Activated CD4-positive, alpha-beta T cell treated with anti-CD3 and anti-CD28 coated beads for 36 hours (primary cell): ENCODE measurements around the gene NR2E1. TPM values are rescaled to one million over a fixed set of nuclear protein-coding genes. Genes with fewer than 3 reads are reported as not detected.

Experiments used
- ATAC-seq: fragments of 200-7000 bp; cut with Tn5 transposase; one replicate; pipeline ENCODE4 v1.10.0; 2021; ENCODE audit warnings: mild to moderate bottlenecking, moderate library complexity
- CTCF ChIA-PET: fragments of 350-600 bp; sonication (Branson Sonifier 250); formaldehyde crosslinking; loops from one replicate; lab custom pipeline; 2021; ENCODE audit warnings: antibody characterized with exemption; lab: Charles Lee
- POLR2A ChIA-PET: fragments of 350-600 bp; sonication (Branson Sonifier 250); formaldehyde crosslinking; loops from one replicate; lab custom pipeline; 2021; ENCODE audit warnings: antibody characterized with exemption, inconsistent platforms; lab: Charles Lee
- DNase-seq: peaks from one replicate; pipeline ENCODE4 v3.0.0-alpha.2; 2020
- H3K27ac Mint-ChIP-seq: one replicate; pipeline ENCODE4 v1.8.0; 2021; ENCODE audit warnings: mixed read lengths
- H3K27me3 Mint-ChIP-seq: one replicate; pipeline ENCODE4 v1.8.0; 2021; ENCODE audit warnings: mixed read lengths
- H3K36me3 Mint-ChIP-seq: one replicate; pipeline ENCODE4 v1.8.0; 2021; ENCODE audit warnings: low read depth, mixed read lengths
- H3K4me1 Mint-ChIP-seq: one replicate; pipeline ENCODE4 v1.8.0; 2021; ENCODE audit warnings: mixed read lengths
- H3K4me3 Mint-ChIP-seq: one replicate; pipeline ENCODE4 v1.8.0; 2021; ENCODE audit warnings: mild to moderate bottlenecking, moderate library complexity, mixed read lengths
- H3K9me3 Mint-ChIP-seq: one replicate; pipeline ENCODE4 v1.8.0; 2021; ENCODE audit warnings: low read depth, mixed read lengths
- intact Hi-C, 2 experiments: fragments of 100-400 bp; cut with DNase I in 1 of 2; cut with micrococcal nuclease in 1 of 2; formaldehyde crosslinking; loops; one replicate each; pipeline versions ENCODE4 v1.14.2 to v1.15.1; 2022 to 2024; cut with DNase I, micrococcal nuclease
- total RNA-seq, 2 experiments: library from RNA; stranded (reverse); gene quantifications; one replicate each; pipeline ENCODE4 v1.2.3, GENCODE V29; 2021

The NR2E1 gene
- total RNA-seq, 2 experiments from 2014 or later: not detected

- Mint-ChIP-seq H3K4me1 (peaks cover 13% of the 10 kb centered on the region), H3K27ac (no peak overlapping the region), H3K27me3 (peaks cover 66% of the 10 kb centered on the region), H3K9me3 (no peaks in the 10 kb centered on the region), H3K36me3 (no peaks in the 10 kb centered on the region), H3K4me3 (no peak overlapping the region)
- ChIA-PET CTCF (interaction anchor here (1.1 kb wide), 2 partner anchors 13 to 59 kb away, joined by 3 to 4 read pairs; no protein-coding TSS in a partner anchor), POLR2A (no interaction called here)
- intact Hi-C loops: loop anchor here in 1 of 2 experiments (2.0 kb wide), 2 partner anchors 18 to 38 kb away; no protein-coding TSS in a partner anchor
- DNase-seq (no peak), ATAC-seq (no peak)
Observed at GRCh38 chr6:108156938-108157233, 8.9 kb upstream of the NR2E1 start.

GRCh38 chr6:108157234-108157980 lies 8.4 kb upstream of the NR2E1 start:
- ChIA-PET CTCF (interaction anchor here (0.7 kb wide), 1 partner anchor 77 kb away, joined by 3 read pairs; no protein-coding TSS in a partner anchor), POLR2A (no interaction called here)
- H3K4me3 Mint-ChIP-seq: no peak overlapping the region
- DNase-seq (no peak), ATAC-seq (no peak)
- peaks cover 69% of the 10 kb centered on the region for H3K27me3 Mint-ChIP-seq
- H3K9me3 Mint-ChIP-seq: no peaks in the 10 kb centered on the region
- H3K4me1 Mint-ChIP-seq: peaks cover 13% of the 10 kb centered on the region
- H3K27ac Mint-ChIP-seq: no peak overlapping the region
- intact Hi-C loops: loop anchor here in 1 of 2 experiments (2.0 kb wide), 2 partner anchors 17 to 39 kb away; no protein-coding TSS in a partner anchor
- no peaks in the 10 kb centered on the region for H3K36me3 Mint-ChIP-seq

GRCh38 chr6:108157981-108158525 lies 7.8 kb upstream of the NR2E1 start:
- ChIA-PET CTCF (interaction anchor here (0.5 to 1.8 kb wide), 4 partner anchors 10 to 111 kb away, joined by 3 to 8 read pairs (median 3); no protein-coding TSS in a partner anchor), POLR2A (interaction anchor here (0.9 kb wide), 1 partner anchor 10 kb away, joined by 3 read pairs; no protein-coding TSS in a partner anchor)
- H3K9me3 Mint-ChIP-seq: no peaks in the 10 kb centered on the region
- ATAC-seq: no peak
- H3K4me3 Mint-ChIP-seq: peak overlapping the region; percentile 62
- H3K27me3 Mint-ChIP-seq: peaks cover 74% of the 10 kb centered on the region
- intact Hi-C loops: loop anchor here in 1 of 2 experiments (1.0 to 2.0 kb wide), 3 partner anchors 9 to 39 kb away; no protein-coding TSS in a partner anchor
- H3K4me1 Mint-ChIP-seq: peaks cover 13% of the 10 kb centered on the region
- H3K27ac Mint-ChIP-seq: peak overlapping the region; percentile 55
- H3K36me3 Mint-ChIP-seq: no peaks in the 10 kb centered on the region
- no peak for DNase-seq

GRCh38 chr6:108159981-108160380 lies 5.8 kb upstream of the NR2E1 start:
- no peak for DNase-seq
- ATAC-seq: no peak
- intact Hi-C loops: no loop called here
- ChIA-PET POLR2A (no interaction called here), CTCF (interaction anchor here (0.7 to 1.8 kb wide), 5 partner anchors 8 to 382 kb away, joined by 3 to 8 read pairs (median 3); no protein-coding TSS in a partner anchor)
- Mint-ChIP-seq H3K9me3 (no peaks in the 10 kb centered on the region), H3K27me3 (peaks cover 81% of the 10 kb centered on the region), H3K36me3 (no peaks in the 10 kb centered on the region), H3K4me3 (no peak overlapping the region), H3K4me1 (peaks cover 13% of the 10 kb centered on the region), H3K27ac (no peak overlapping the region)

GRCh38 chr6:108161724-108162282 lies 4.0 kb upstream of the NR2E1 start:
- no peak overlapping the region for H3K27ac Mint-ChIP-seq
- H3K4me1 Mint-ChIP-seq: peaks cover 20% of the 10 kb centered on the region
- intact Hi-C loops: no loop called here
- no peak overlapping the region for H3K4me3 Mint-ChIP-seq
- no peaks in the 10 kb centered on the region for H3K36me3 Mint-ChIP-seq
- peaks cover 81% of the 10 kb centered on the region for H3K27me3 Mint-ChIP-seq
- no peak for DNase-seq
- no peak for ATAC-seq
- ChIA-PET POLR2A (no interaction called here), CTCF (interaction anchor here (0.8 to 1.3 kb wide), 6 partner anchors 7 to 331 kb away, joined by 3 to 6 read pairs (median 4); no protein-coding TSS in a partner anchor)
- no peaks in the 10 kb centered on the region for H3K9me3 Mint-ChIP-seq

- Mint-ChIP-seq H3K4me3 (no peak overlapping the region), H3K27me3 (peaks cover 85% of the 10 kb centered on the region), H3K36me3 (no peaks in the 10 kb centered on the region), H3K9me3 (no peaks in the 10 kb centered on the region), H3K27ac (no peak overlapping the region), H3K4me1 (peaks cover 27% of the 10 kb centered on the region)
- ChIA-PET CTCF (interaction anchor here (0.6 to 1.7 kb wide), 5 partner anchors 13 to 533 kb away, joined by 3 to 5 read pairs (median 3); no protein-coding TSS in a partner anchor), POLR2A (no interaction called here)
- intact Hi-C loops: no loop called here
- DNase-seq (no peak), ATAC-seq (peak; percentile 71)
Observed at GRCh38 chr6:108163267-108163643, 2.6 kb upstream of the NR2E1 start.

- ATAC-seq (no peak), DNase-seq (no peak)
- intact Hi-C loops: no loop called here
- Mint-ChIP-seq H3K4me1 (peaks cover 25% of the 10 kb centered on the region), H3K27ac (no peak overlapping the region), H3K27me3 (peaks cover 81% of the 10 kb centered on the region), H3K4me3 (no peak overlapping the region), H3K9me3 (no peaks in the 10 kb centered on the region), H3K36me3 (no peaks in the 10 kb centered on the region)
- POLR2A ChIA-PET: interaction anchor here (1.1 kb wide), 1 partner anchor 47 kb away, joined by 3 read pairs; no protein-coding TSS in a partner anchor
- CTCF ChIA-PET: interaction anchor here (0.7 to 1.7 kb wide), 3 partner anchors 12 to 534 kb away, joined by 3 to 5 read pairs (median 3); no protein-coding TSS in a partner anchor
Observed at GRCh38 chr6:108163644-108164542, 1.9 kb upstream of the NR2E1 start.

- Mint-ChIP-seq H3K36me3 (no peaks in the 10 kb centered on the region), H3K4me1 (peaks cover 30% of the 10 kb centered on the region), H3K27ac (no peak overlapping the region), H3K4me3 (no peak overlapping the region), H3K9me3 (no peaks in the 10 kb centered on the region), H3K27me3 (peaks cover 85% of the 10 kb centered on the region)
- POLR2A ChIA-PET: interaction anchor here (1.1 kb wide), 1 partner anchor 47 kb away, joined by 3 read pairs; no protein-coding TSS in a partner anchor
- intact Hi-C loops: no loop called here
- CTCF ChIA-PET: interaction anchor here (1.4 to 1.7 kb wide), 2 partner anchors 11 to 327 kb away, joined by 3 to 5 read pairs; no protein-coding TSS in a partner anchor
- DNase-seq (no peak), ATAC-seq (no peak)
Observed at GRCh38 chr6:108164543-108164814, 1.3 kb upstream of the NR2E1 start.

- ATAC-seq (no peak), DNase-seq (no peak)
- intact Hi-C loops: loop anchor here in 1 of 2 experiments (1.0 to 5.0 kb wide), 2 partner anchors 50 to 678 kb away; no protein-coding TSS in a partner anchor
- Mint-ChIP-seq H3K36me3 (no peaks in the 10 kb centered on the region), H3K27ac (no peak overlapping the region), H3K27me3 (peaks cover 86% of the 10 kb centered on the region), H3K4me1 (peaks cover 34% of the 10 kb centered on the region), H3K9me3 (no peaks in the 10 kb centered on the region), H3K4me3 (peak overlapping the region; percentile 9)
- ChIA-PET CTCF (interaction anchor here (1.4 to 1.7 kb wide), 2 partner anchors 11 to 327 kb away, joined by 3 to 5 read pairs; no protein-coding TSS in a partner anchor), POLR2A (interaction anchor here (1.1 kb wide), 1 partner anchor 48 kb away, joined by 3 read pairs; no protein-coding TSS in a partner anchor)
Observed at GRCh38 chr6:108164815-108165706, 761 bp upstream of the NR2E1 start.
